Psoas muscle (tissue), 8 donors: ENCODE measurements around the gene FAM107B. TPM values are rescaled to one million over a fixed set of nuclear protein-coding genes. Genes with fewer than 3 reads are reported as not detected.
A peak's percentile ranks its signal among the peaks of the same experiment; 100 is the strongest.

Experiments
- ATAC-seq, 4 donors: fragments of 200-7000 bp; cut with Tn5 transposase; one replicate each; pipeline ENCODE4 v1.9.1; 2020; ENCODE audit warnings: moderate library complexity in 3 of 4, mild to moderate bottlenecking in 2 of 4
- DNase-seq, 2 donors: peaks; one replicate each; pipeline ENCODE4 v3.0.0-alpha.2; 2020
- H3K27ac ChIP-seq: fragments of 200-600 bp; one replicate; pipeline ENCODE4 v1.8.0; 2022
- H3K27me3 ChIP-seq, 3 donors: fragments of 200-600 bp in 1 of 3; one replicate each; pipeline versions ENCODE4 v1.6.1 to v1.8.0; 2013 to 2022; ENCODE audit warnings: low read length in 2 of 3, mild to moderate bottlenecking in 2 of 3, moderate library complexity in 1 of 3; ENCODE audit not compliant: insufficient read depth in 3 of 3
- H3K36me3 ChIP-seq, 2 donors: fragments of 200-600 bp in 1 of 2; one replicate each; pipeline versions ENCODE4 v1.6.1 to v1.8.0; 2013 to 2022; ENCODE audit warnings: low read depth in 1 of 2, mild to moderate bottlenecking in 1 of 2, moderate library complexity in 1 of 2; ENCODE audit not compliant: insufficient read depth in 1 of 2
- H3K4me1 ChIP-seq: fragments of 200-600 bp; one replicate; pipeline ENCODE4 v1.8.0; 2022
- H3K4me3 ChIP-seq: fragments of 200-600 bp; one replicate; pipeline ENCODE4 v1.8.0; 2022; ENCODE audit warnings: mild to moderate bottlenecking
- H3K9me3 ChIP-seq: fragments of 200-600 bp; one replicate; pipeline ENCODE4 v1.8.0; 2022
- WGBS, 3 donors: extraction: QIAGEN DNeasy Blood & Tissue Kit; methylation state at CpG; one replicate each; pipeline versions ENCODE4 v1.1.6 to v1.1.7; 2013; 5-methylcytosine and 5-hydroxymethylcytosine counted together
- intact Hi-C, 2 donors: fragments of 100-400 bp; cut with DNase I; formaldehyde crosslinking; loops; one replicate each; pipeline versions ENCODE4 v1.11.0 to v1.14.2; 2022
- polyA plus RNA-seq, 3 donors: library from polyadenylated mRNA; stranded (reverse); fragments of 200-250 nt; gene quantifications; one replicate each; pipeline ENCODE4 v1.2.3, GENCODE V29; 2013
- total RNA-seq, 4 donors: library from RNA; stranded (reverse); fragmentation: NEBNext Ultra II Directional in 2 of 4; extraction: Animal tissue kit (Norgen Biotek cat#: 25700) in 2 of 4; gene quantifications; one replicate each; pipeline versions ENCODE4 v1.2.1 to v1.2.4, GENCODE V29; 2021 to 2023
- TF ChIP-seq, protein P1 (sequence below): fragments of 200-600 bp; IDR thresholded peaks from one replicate; pipeline ENCODE4 v1.8.0; 2022; ENCODE audit warnings: antibody characterized with exemption
- donor health status: healthy with polysubstance abuse.
- donor health status: DM: no; HTN: no; CAD: no; lungs with moderate emphysema.
- donor health status: Bipolar disorder and iron deficiency.
- donor health status: healthy.
- donor health status: DM: yes; HTN: yes; CAD: no.
- donor health status: DM: no; HTN: no; CAD: no.
- donor health status: DM: no; HTN: no; CAD: no.
- donor health status: DM: yes; HTN: yes; CAD: no.

FAM107B gene
- total and polyA plus RNA-seq, 7 donors: 1.0 to 3.1 (median 1.8) TPM

GRCh38 chr10:14540062-14540461 is 234.6 kb downstream of the FAM107B start:
- Histone ChIP-seq H3K27me3 (no peaks in the 10 kb centered on the region), H3K4me1 (no peaks in the 10 kb centered on the region), H3K27ac (no peak overlapping the region), H3K9me3 (no peaks in the 10 kb centered on the region), H3K4me3 (no peak overlapping the region), H3K36me3 (no peaks in the 10 kb centered on the region)
- ATAC-seq (no peak), DNase-seq (no peak)
- TF ChIP-seq, protein P1, sequence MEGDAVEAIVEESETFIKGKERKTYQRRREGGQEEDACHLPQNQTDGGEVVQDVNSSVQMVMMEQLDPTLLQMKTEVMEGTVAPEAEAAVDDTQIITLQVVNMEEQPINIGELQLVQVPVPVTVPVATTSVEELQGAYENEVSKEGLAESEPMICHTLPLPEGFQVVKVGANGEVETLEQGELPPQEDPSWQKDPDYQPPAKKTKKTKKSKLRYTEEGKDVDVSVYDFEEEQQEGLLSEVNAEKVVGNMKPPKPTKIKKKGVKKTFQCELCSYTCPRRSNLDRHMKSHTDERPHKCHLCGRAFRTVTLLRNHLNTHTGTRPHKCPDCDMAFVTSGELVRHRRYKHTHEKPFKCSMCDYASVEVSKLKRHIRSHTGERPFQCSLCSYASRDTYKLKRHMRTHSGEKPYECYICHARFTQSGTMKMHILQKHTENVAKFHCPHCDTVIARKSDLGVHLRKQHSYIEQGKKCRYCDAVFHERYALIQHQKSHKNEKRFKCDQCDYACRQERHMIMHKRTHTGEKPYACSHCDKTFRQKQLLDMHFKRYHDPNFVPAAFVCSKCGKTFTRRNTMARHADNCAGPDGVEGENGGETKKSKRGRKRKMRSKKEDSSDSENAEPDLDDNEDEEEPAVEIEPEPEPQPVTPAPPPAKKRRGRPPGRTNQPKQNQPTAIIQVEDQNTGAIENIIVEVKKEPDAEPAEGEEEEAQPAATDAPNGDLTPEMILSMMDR: no peak
- WGBS, 3 donors: 51 to 63% (median 57%) methylated on average over 3 of the region's 3 CpGs
- intact Hi-C loops: loop anchor here in 1 of 2 donors (5.0 kb wide), 1 partner anchor 282 kb away; no protein-coding TSS in a partner anchor

- DNase-seq: no peak
- no peaks in the 10 kb centered on the region for H3K4me1 ChIP-seq
- TF ChIP-seq, protein P1: no peak
- no peak for ATAC-seq
- intact Hi-C loops: no loop called here
- no peaks in the 10 kb centered on the region for H3K36me3 ChIP-seq
- H3K27ac ChIP-seq: no peak overlapping the region
- no peaks in the 10 kb centered on the region for H3K9me3 ChIP-seq
- no peaks in the 10 kb centered on the region for H3K27me3 ChIP-seq
- no peak overlapping the region for H3K4me3 ChIP-seq
Observed at GRCh38 chr10:14539176-14539575, 235.5 kb downstream of the FAM107B start.

- Histone ChIP-seq H3K36me3 (no peaks in the 10 kb centered on the region), H3K4me3 (no peak overlapping the region), H3K4me1 (no peaks in the 10 kb centered on the region), H3K27ac (no peak overlapping the region), H3K9me3 (no peaks in the 10 kb centered on the region), H3K27me3 (no peaks in the 10 kb centered on the region)
- peak; percentile 55 to 68 for DNase-seq
- peak; percentile 47 to 73 (median 69) for ATAC-seq
- intact Hi-C loops: no loop called here
- TF ChIP-seq, protein P1: peak; percentile 48
- 60 to 61% (median 60%) methylated on average over 21 of the region's 21 CpGs for WGBS, 3 donors
Observed at GRCh38 chr10:14536241-14537213, 238.2 kb downstream of the FAM107B start.

DNA sequence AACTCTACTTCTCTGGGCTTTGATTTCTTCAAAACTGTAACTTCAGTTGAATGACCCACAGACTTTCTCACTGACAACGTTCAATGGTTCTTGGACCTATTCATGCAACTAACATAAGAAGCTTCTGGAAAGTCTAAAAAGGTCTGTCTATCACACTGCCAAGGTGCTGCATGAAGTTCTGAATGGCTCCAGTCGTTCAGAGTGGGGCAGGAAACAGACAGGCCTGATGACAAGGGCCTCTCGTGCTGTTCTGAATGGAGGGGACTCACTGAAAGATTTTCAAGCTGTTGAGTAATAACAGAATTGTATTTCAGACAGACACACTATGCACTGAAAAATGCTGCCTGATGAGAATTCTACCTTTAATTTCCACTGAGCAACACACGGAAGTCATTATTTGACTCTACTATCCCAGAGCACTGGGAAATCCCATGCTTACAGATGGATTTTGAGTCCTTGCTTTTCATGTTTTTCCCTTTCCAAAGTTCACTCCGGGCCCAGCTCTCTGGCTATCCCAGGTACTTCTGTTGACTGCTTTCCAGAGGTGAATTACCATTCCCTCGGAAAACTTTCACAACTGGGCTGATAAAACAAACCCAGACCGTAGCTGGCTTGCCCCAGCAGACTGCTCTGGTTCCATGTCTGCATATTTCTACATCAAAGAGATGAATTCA is 239.1 kb downstream of the FAM107B start:
- H3K27me3 ChIP-seq: no peaks in the 10 kb centered on the region
- H3K9me3 ChIP-seq: no peaks in the 10 kb centered on the region
- DNase-seq (no peak), ATAC-seq (no peak)
- no peak overlapping the region for H3K27ac ChIP-seq
- H3K4me3 ChIP-seq: no peak overlapping the region
- WGBS, 3 donors: 83 to 87% (median 84%) methylated on average over 7 of the region's 7 CpGs
- intact Hi-C loops: no loop called here
- TF ChIP-seq, protein P1: no peak
- no peaks in the 10 kb centered on the region for H3K4me1 ChIP-seq
- no peaks in the 10 kb centered on the region for H3K36me3 ChIP-seq
